GM19035 (cell line): ENCODE measurements around the gene CCDC201.

Experiments used
- ATAC-seq: cut with Tn5 transposase; IDR thresholded peaks from one replicate; pipeline ENCODE4 v1.9.1; 2021; ENCODE audit not compliant: unreplicated experiment

CCDC201 gene, protein sequence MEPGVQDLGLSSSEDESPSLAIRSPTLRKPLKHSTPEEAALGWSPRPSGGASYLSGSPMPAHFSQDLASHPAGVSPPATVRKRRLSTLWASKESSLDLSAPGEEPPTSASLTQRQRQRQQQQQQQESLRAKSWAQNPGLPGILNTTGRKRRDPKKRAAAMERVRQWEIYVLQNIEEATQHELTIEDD

DNA sequence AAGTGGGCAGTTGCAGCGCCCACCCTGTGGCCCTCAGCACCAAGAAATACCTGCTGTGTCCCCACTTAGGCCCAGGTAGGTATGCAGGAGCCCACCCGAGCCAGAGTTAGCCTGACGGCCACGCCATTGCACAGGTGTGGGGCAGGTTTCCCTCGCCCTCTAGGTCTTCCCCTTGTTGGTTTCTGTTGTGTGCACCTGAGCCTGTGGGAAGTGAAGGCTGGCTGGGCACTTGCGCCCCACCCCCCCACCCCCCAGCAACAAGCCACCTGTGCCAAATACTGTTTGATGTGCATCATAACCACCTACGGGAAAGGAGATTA lies at the start of gene CCDC201:
TSS of gene CCDC201 (minus strand) at position 48 of the 320 bp plus-strand sequence. CDS start 75 bp downstream, outside the sequence.
- ATAC-seq: no peak

GRCh38 chr7:45921699-45922519 lies 49.0 kb upstream of the CCDC201 start:
- no peak for ATAC-seq

GRCh38 chr7:45921381-45921698 lies 48.5 kb upstream of the CCDC201 start:
- ATAC-seq: no peak

- no peak for ATAC-seq
Observed at GRCh38 chr7:45920502-45921380, 47.9 kb upstream of the CCDC201 start, which contains the start of gene IGFBP3. TSS of gene IGFBP3 (minus strand) at chr7:45921272. CDS start at chr7:45921140, 132 bp downstream.

- ATAC-seq: no peak
Observed at GRCh38 chr7:45919993-45920459, 47.1 kb upstream of the CCDC201 start.

DNA sequence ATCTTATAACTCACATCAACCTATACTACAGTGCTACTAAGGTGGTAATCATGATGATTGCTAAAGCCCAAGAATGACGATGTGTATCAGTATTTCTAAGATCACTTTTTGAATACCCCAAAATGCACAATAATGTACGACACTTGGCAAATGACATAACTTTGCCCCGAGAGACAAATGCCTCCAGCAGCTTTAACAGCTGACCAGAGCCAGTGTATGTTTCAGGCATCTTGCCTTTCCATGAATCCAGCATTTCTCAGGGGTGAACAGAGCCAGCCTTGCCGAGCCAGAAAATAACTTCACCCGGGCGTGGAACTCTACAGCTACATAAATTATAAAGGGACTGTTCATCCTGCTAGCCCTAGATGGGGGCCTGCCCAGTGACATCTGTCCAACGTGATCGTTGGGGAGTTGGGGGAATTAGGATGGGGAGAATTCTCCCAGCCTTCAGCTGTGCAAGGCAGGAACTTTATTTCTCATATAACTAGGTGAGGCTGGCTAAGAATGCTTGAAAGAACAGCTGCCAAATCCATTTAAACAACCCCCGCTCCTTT lies 46.4 kb upstream of the CCDC201 start:
- no peak for ATAC-seq

GRCh38 chr7:45918556-45918955 lies 45.7 kb upstream of the CCDC201 start:
- no peak for ATAC-seq

DNA sequence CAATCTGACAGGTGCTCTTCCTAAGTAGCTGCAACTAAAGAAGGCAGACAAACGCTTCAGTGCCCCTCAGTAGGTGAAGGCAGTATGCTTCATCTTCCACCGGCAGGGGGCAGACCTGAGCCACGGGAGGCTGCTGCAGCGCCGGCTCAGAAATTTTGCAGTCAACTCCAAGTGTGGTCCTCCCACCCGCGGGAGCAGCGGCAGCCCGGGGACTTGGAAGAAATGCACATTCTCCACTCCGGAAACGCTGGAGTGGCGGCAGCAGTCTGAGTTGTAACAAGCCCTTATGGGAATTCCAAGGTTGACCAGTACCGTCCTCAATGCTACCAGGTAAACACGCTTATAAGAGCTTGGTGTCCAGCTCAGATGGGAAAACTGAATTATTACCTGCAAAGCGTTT lies 44.8 kb upstream of the CCDC201 start:
- peak; percentile 72 for ATAC-seq

GRCh38 chr7:45917064-45917463 lies 44.2 kb upstream of the CCDC201 start:
- ATAC-seq: no peak

DNA sequence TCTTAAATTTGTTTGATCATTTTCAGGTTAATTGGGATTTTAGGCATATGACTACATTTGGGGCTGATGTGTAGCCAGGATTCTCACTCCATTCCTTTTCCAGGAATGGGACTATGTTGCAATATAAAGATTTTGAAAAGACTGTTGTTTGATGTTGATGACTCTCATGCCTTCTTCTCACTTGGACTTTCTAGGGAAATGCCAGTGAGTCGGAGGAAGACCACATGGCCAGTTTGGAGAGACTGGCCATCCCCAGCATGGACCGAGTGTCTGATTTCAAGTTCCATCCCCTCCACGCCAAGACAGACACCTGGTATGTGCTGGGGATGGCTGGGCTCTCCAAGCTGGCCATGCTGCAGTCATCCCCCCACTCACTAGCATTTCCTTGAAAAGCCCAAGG lies 42.7 kb upstream of the CCDC201 start:
- no peak for ATAC-seq

DNA sequence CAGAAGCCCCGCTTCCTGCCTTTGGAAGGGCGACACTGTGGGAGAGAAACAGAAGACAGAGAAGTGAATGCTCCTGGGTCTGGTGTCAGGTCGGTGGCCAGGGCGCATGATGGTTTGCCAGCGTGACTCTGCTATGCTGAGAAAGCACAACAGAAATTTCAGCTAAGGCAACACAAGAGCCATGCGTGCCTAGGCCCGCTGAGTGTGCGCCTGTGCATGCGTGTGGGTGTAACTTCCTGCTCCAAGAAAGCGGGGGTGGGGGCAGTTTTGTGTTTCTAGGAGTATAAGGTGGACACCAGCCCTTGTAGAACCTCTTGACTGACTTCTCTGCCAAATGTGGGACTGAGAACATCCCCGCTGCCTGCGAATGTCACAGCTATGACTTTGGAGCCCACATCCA lies 42.0 kb upstream of the CCDC201 start:
- ATAC-seq: no peak

- ATAC-seq: no peak
Observed at GRCh38 chr7:45912972-45913371, 40.1 kb upstream of the CCDC201 start.

GRCh38 chr7:45911311-45911710 lies 38.4 kb upstream of the CCDC201 start:
- no peak for ATAC-seq

DNA sequence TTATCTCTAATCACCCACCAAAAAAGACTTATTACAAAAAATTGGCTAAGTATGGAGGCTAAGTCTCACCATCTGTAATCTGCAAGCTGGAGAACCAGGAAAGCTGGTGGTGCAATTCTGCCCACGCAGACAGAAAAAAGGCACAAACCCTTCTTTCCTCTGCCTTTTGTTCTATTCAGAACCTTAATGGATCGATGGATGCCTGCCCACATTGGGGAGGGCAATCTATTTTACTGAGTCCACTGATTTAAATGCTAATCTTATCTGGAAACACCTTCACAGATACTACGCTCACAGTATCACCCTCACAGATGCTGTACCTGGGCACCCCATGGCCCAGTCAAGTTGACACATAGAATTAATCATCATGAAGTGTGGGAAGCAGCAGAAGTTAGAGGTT lies 38.0 kb upstream of the CCDC201 start:
- no peak for ATAC-seq

GRCh38 chr7:45909561-45909960 lies 36.7 kb upstream of the CCDC201 start:
- ATAC-seq: no peak

- ATAC-seq: no peak
Observed at GRCh38 chr7:45902820-45903219, 29.9 kb upstream of the CCDC201 start.

DNA sequence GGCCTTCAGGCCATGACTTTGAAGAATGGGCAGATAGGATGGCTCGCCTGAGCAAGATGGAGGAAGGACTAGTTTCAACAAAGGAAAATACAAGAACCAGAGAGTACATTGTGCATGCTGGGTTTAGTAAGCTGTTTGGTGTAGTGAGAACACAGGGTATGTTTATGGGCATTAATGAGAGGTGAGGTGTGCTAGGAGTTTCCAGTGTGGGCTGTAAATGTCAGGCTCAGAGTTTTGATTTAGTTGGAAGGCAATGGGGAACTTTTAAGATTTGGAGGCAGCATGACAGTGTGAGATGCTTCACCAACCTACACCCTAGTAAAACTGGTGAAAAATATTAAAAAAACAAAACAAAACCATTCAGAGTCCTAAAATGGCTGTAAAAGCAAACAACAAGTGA lies 28.7 kb upstream of the CCDC201 start:
- no peak for ATAC-seq

- no peak for ATAC-seq
Observed at GRCh38 chr7:45898222-45898621, 25.3 kb upstream of the CCDC201 start.

- no peak for ATAC-seq
Observed at GRCh38 chr7:45897042-45897690, 24.3 kb upstream of the CCDC201 start.

- ATAC-seq: no peak
Observed at GRCh38 chr7:45894665-45895062, 21.8 kb upstream of the CCDC201 start.
